PC-9 (cell line): Measurements from ENCODE around the gene ARHGAP24.

Experiments
- CTCF ChIP-seq: fragments of 200-600 bp; sonication (generic); conservative IDR thresholded peaks from 2 replicates; pipeline ENCODE4 v1.6.1; 2017; ENCODE audit warnings: mixed run types, antibody characterized with exemption, mild to moderate bottlenecking, moderate library complexity
- EZH2 ChIP-seq: fragments of 200-600 bp; sonication (generic); IDR thresholded peaks from 2 replicates; pipeline ENCODE4 v1.8.0; 2017; ENCODE audit warnings: antibody characterized with exemption, low read depth

- no peak for TF ChIP-seq CTCF
- no peak for TF ChIP-seq EZH2
These were observed 379.6 kb downstream of the ARHGAP24 start for GRCh38 chr4:85854546-85854945.
